ENCODE data around the gene PLXDC2. TPM values are rescaled to one million over a fixed set of nuclear protein-coding genes. Genes with fewer than 3 reads are reported as not detected.
"Not testable (repeated sequence)": the region's sequence is repeated elsewhere in the genome, so short reads cannot be mapped to it uniquely, and the experiment has no call there.

Gene PLXDC2
- total RNA-seq, 1 experiment from 2014 or later: 2.8 TPM

GRCh38 chr10:20200758-20201157, 384.5 kb downstream of the PLXDC2 start:
- DNase-seq (ENCODE audit: low read depth): no peak

- no peak for DNase-seq (ENCODE audit: low read depth)
Measured at GRCh38 chr10:20202337-20202736, 386.1 kb downstream of the PLXDC2 start.

- no peak for DNase-seq (ENCODE audit: low read depth)
Measured at GRCh38 chr10:20207653-20208052, 391.4 kb downstream of the PLXDC2 start.

- not testable (repeated sequence) for DNase-seq (ENCODE audit: low read depth)
Measured at GRCh38 chr10:20209098-20209497, 392.9 kb downstream of the PLXDC2 start.

GRCh38 chr10:20215547-20216152, 399.4 kb downstream of the PLXDC2 start:
- DNase-seq (ENCODE audit: low read depth): no peak

GRCh38 chr10:20221356-20221755, 405.1 kb downstream of the PLXDC2 start:
- no peak for DNase-seq (ENCODE audit: low read depth)

GRCh38 chr10:20228729-20229128, 412.5 kb downstream of the PLXDC2 start:
- DNase-seq (ENCODE audit: low read depth): no peak

GRCh38 chr10:20232079-20232705, 416.0 kb downstream of the PLXDC2 start:
- no peak for DNase-seq (ENCODE audit: low read depth)

GRCh38 chr10:20233423-20233822, 417.2 kb downstream of the PLXDC2 start:
- DNase-seq (ENCODE audit: low read depth): no peak

GRCh38 chr10:20234579-20234978, 418.3 kb downstream of the PLXDC2 start:
- no peak for DNase-seq (ENCODE audit: low read depth)

GRCh38 chr10:20237091-20237570, 420.9 kb downstream of the PLXDC2 start:
- DNase-seq (ENCODE audit: low read depth): no peak

- no peak for DNase-seq (ENCODE audit: low read depth)
Measured at GRCh38 chr10:20237586-20237985, 421.4 kb downstream of the PLXDC2 start.

- no peak for DNase-seq (ENCODE audit: low read depth)
Measured at GRCh38 chr10:20240643-20241042, 424.4 kb downstream of the PLXDC2 start.

GRCh38 chr10:20247454-20247853, 431.2 kb downstream of the PLXDC2 start:
- DNase-seq (ENCODE audit: low read depth): no peak

GRCh38 chr10:20247891-20248708, 431.9 kb downstream of the PLXDC2 start:
- no peak for DNase-seq (ENCODE audit: low read depth)

GRCh38 chr10:20254078-20254477, 437.8 kb downstream of the PLXDC2 start:
- no peak for DNase-seq (ENCODE audit: low read depth)

- no peak for DNase-seq (ENCODE audit: low read depth)
Measured at GRCh38 chr10:20254497-20254896, 438.3 kb downstream of the PLXDC2 start.

- no peak for DNase-seq (ENCODE audit: low read depth)
Measured at GRCh38 chr10:20256969-20257368, 440.7 kb downstream of the PLXDC2 start.

- DNase-seq (ENCODE audit: low read depth): no peak
Measured at GRCh38 chr10:20257422-20257821, 441.2 kb downstream of the PLXDC2 start.

- no peak for DNase-seq (ENCODE audit: low read depth)
Measured at GRCh38 chr10:20265146-20265545, 448.9 kb downstream of the PLXDC2 start.

GRCh38 chr10:20267734-20268133, 451.5 kb downstream of the PLXDC2 start:
- DNase-seq (ENCODE audit: low read depth): no peak

GRCh38 chr10:20271490-20271889, 455.3 kb downstream of the PLXDC2 start:
- peak; percentile 5 for DNase-seq (ENCODE audit: low read depth)

GRCh38 chr10:20272608-20273007, 456.4 kb downstream of the PLXDC2 start:
- no peak for DNase-seq (ENCODE audit: low read depth)
